ENCODE data around the gene CNTNAP1.

CNTNAP1 gene

GRCh38 chr17:42673266-42673884, 9.0 kb upstream of the CNTNAP1 start:
- no peak for TF ChIP-seq CTCF (IDR thresholded peaks at IDR 0.05; ENCODE audit: insufficient read depth, missing control alignments)
- no peak for FAIRE-seq
- DNase-seq (ENCODE audit: insufficient read length, low spot score) = no peak

- FAIRE-seq (no peak), DNase-seq (ENCODE audit: insufficient read length, low spot score) (no peak)
- peak; percentile 41 for TF ChIP-seq CTCF (IDR thresholded peaks at IDR 0.05; ENCODE audit: insufficient read depth, missing control alignments)
Measured at GRCh38 chr17:42673885-42674754, 8.2 kb upstream of the CNTNAP1 start.

GRCh38 chr17:42674755-42675347, 7.5 kb upstream of the CNTNAP1 start:
- TF ChIP-seq CTCF (IDR thresholded peaks at IDR 0.05; ENCODE audit: insufficient read depth, missing control alignments) = no peak
- DNase-seq (ENCODE audit: insufficient read length, low spot score) (no peak), FAIRE-seq (no peak)

GRCh38 chr17:42675348-42675964, 6.9 kb upstream of the CNTNAP1 start:
- DNase-seq (ENCODE audit: insufficient read length, low spot score) = no peak
- FAIRE-seq = no peak
- no peak for TF ChIP-seq CTCF (IDR thresholded peaks at IDR 0.05; ENCODE audit: insufficient read depth, missing control alignments)

GRCh38 chr17:42675965-42676423, 6.3 kb upstream of the CNTNAP1 start:
- DNase-seq (ENCODE audit: insufficient read length, low spot score) (no peak), FAIRE-seq (no peak)
- no peak for TF ChIP-seq CTCF (IDR thresholded peaks at IDR 0.05; ENCODE audit: insufficient read depth, missing control alignments)

GRCh38 chr17:42676424-42677011, 5.8 kb upstream of the CNTNAP1 start, which contains the start of gene PLEKHH3:
PLEKHH3 (minus strand) TSS chr17:42676994; CDS start chr17:42676563, 431 bp downstream.
- no peak for TF ChIP-seq CTCF (IDR thresholded peaks at IDR 0.05; ENCODE audit: insufficient read depth, missing control alignments)
- DNase-seq (ENCODE audit: insufficient read length, low spot score) = no peak
- FAIRE-seq = no peak

All from D721Med (cell line).